Measurements from ENCODE around the gene CSF3.

- TF ChIP-seq ARNTL (CRISPR knock-in tag; IDR thresholded peaks at IDR 0.05; ENCODE audit: borderline replicate concordance, low read depth) (no peak), ESRRG (CRISPR knock-in tag; IDR thresholded peaks at IDR 0.05) (no peak), CREB5 (CRISPR knock-in tag; IDR thresholded peaks at IDR 0.05; ENCODE audit: low read depth) (no peak), TSHZ2 (CRISPR knock-in tag; IDR thresholded peaks at IDR 0.05) (no peak), ZFP3 (CRISPR knock-in tag; IDR thresholded peaks at IDR 0.05) (no peak), BACH2 (CRISPR knock-in tag; IDR thresholded peaks at IDR 0.05; ENCODE audit: borderline replicate concordance) (no peak), ZNF8 (CRISPR knock-in tag; IDR thresholded peaks at IDR 0.05) (no peak), OSR1 (CRISPR knock-in tag; IDR thresholded peaks at IDR 0.05) (no peak), ZFP30 (CRISPR knock-in tag; IDR thresholded peaks at IDR 0.05) (no peak), CSRNP3 (CRISPR knock-in tag; IDR thresholded peaks at IDR 0.05) (no peak), RARB (CRISPR knock-in tag; IDR thresholded peaks at IDR 0.05) (no peak), ZC3H10 (CRISPR knock-in tag; IDR thresholded peaks at IDR 0.05) (no peak), PATZ1 (CRISPR knock-in tag; IDR thresholded peaks at IDR 0.05; ENCODE audit: borderline replicate concordance) (no peak)
These were observed 19.9 kb downstream of the CSF3 start for GRCh38 chr17:40035162-40035559.

Measured in SK-N-SH treated with all-trans-retinoic acid at 6 μM for 48 hours (cell line).